Measurements from ENCODE around the gene PNLIPRP3. TPM values are rescaled to one million over a fixed set of nuclear protein-coding genes. Genes with fewer than 3 reads are reported as not detected.

PNLIPRP3 gene
- total RNA-seq, 2 donors from 2014 or later, result not detected

Other genes starting within 250 kb of the PNLIPRP3 start
- under 1 TPM in 1 of 2 donors, not detected in 1; 0.20 TPM for gene GFRA1, start 154.6 kb upstream of the PNLIPRP3 start, total RNA-seq
- gene CCDC172, start 103.4 kb upstream of the PNLIPRP3 start, total RNA-seq, result not detected
- not detected for gene PNLIP, start 118.1 kb downstream of the PNLIPRP3 start, total RNA-seq
- not detected for gene PNLIPRP1, start 163.1 kb downstream of the PNLIPRP3 start, total RNA-seq
- not detected for gene PNLIPRP2, start 193.1 kb downstream of the PNLIPRP3 start, total RNA-seq

Data from activated naive CD4-positive, alpha-beta T cell treated with anti-CD3 and anti-CD28 coated beads, Interleukin-2, amount 50 U/mL, for 72 hours (primary cell).